Esophagus squamous epithelium (tissue), 5 donors: ENCODE results near the gene GRB2. TPM values are rescaled to one million over a fixed set of nuclear protein-coding genes. Genes with fewer than 3 reads are reported as not detected.

ENCODE experiments used
- DNase-seq: peaks from one replicate; lab custom pipeline; 2025; lab: John Stamatoyannopoulos, UW
- H3K27ac ChIP-seq, 4 donors: fragments of 200-600 bp; sonication (generic); one replicate each; pipeline ENCODE4 v1.5.1; 2016 to 2019; ENCODE audit warnings: mild to moderate bottlenecking in 1 of 4
- H3K27me3 ChIP-seq, 4 donors: fragments of 200-600 bp; sonication (generic); 1 replicate in 3 of 4; 2 replicates in 1 of 4; pipeline versions ENCODE4 v1.5.1 to v1.6.0; 2017 to 2021; ENCODE audit warnings: antibody characterized with exemption in 1 of 4
- H3K36me3 ChIP-seq, 3 donors: fragments of 200-600 bp; sonication (generic); one replicate each; pipeline ENCODE4 v1.5.1; 2016 to 2019
- H3K4me1 ChIP-seq, 3 donors: fragments of 200-600 bp; sonication (generic); one replicate each; pipeline ENCODE4 v1.5.1; 2017 to 2019
- H3K4me3 ChIP-seq, 4 donors: fragments of 200-600 bp; sonication (generic); 1 replicate in 3 of 4; 2 replicates in 1 of 4; pipeline ENCODE4 v1.5.1; 2016 to 2019; ENCODE audit warnings: mild to moderate bottlenecking in 2 of 4, moderate library complexity in 1 of 4
- H3K9me3 ChIP-seq, 3 donors: fragments of 200-600 bp; sonication (generic); one replicate each; pipeline ENCODE4 v1.5.1; 2016 to 2019
- POLR2A ChIP-seq, 4 donors: fragments of 450-650 bp; IDR thresholded peaks; one replicate each; pipeline ENCODE4 v1.6.1; 2017; ENCODE audit warnings: antibody characterized with exemption in 4 of 4, mild to moderate bottlenecking in 4 of 4, moderate library complexity in 3 of 4
- WGBS, 2 donors: methylation state at CpG; one replicate each; pipeline ENCODE4 v1.1.5; 2018; 5-methylcytosine and 5-hydroxymethylcytosine counted together
- intact Hi-C: fragments of 100-400 bp; cut with DNase I; formaldehyde crosslinking; loops from one replicate; pipeline ENCODE4 v1.15.0; 2022
- total RNA-seq, 4 donors: library from RNA; depleted of rRNA; stranded (reverse); fragments of >200 nt; gene quantifications; one replicate each; pipeline ENCODE4 v1.1.0, GENCODE V29; 2016
- TF ChIP-seq, protein P1 (sequence below), 6 experiments: fragments of 450-650 bp in 4 of 6; fragments of 200-600 bp in 2 of 6; sonication (generic) in 2 of 6; IDR thresholded peaks; one replicate each; pipeline ENCODE4 v1.5.1; 2016 to 2019; ENCODE audit warnings: antibody characterized with exemption in 6 of 6, mild to moderate bottlenecking in 4 of 6, moderate library complexity in 4 of 6
- donor health status: DM: yes; HTN: yes; CAD: no.

The GRB2 gene
- total RNA-seq, 4 donors from 2014 or later = 58.9 to 128 (median 107) TPM

- no peaks in the 10 kb centered on the region for H3K36me3 ChIP-seq
- H3K4me1 ChIP-seq = peaks cover 0 to 9% (median 0%) of the 10 kb centered on the region in 3 donors
- DNase-seq = no peak
- no peak for TF ChIP-seq POLR2A (IDR thresholded peaks at IDR 0.05)
- TF ChIP-seq, protein P1, sequence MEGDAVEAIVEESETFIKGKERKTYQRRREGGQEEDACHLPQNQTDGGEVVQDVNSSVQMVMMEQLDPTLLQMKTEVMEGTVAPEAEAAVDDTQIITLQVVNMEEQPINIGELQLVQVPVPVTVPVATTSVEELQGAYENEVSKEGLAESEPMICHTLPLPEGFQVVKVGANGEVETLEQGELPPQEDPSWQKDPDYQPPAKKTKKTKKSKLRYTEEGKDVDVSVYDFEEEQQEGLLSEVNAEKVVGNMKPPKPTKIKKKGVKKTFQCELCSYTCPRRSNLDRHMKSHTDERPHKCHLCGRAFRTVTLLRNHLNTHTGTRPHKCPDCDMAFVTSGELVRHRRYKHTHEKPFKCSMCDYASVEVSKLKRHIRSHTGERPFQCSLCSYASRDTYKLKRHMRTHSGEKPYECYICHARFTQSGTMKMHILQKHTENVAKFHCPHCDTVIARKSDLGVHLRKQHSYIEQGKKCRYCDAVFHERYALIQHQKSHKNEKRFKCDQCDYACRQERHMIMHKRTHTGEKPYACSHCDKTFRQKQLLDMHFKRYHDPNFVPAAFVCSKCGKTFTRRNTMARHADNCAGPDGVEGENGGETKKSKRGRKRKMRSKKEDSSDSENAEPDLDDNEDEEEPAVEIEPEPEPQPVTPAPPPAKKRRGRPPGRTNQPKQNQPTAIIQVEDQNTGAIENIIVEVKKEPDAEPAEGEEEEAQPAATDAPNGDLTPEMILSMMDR (IDR thresholded peaks at IDR 0.05) = no peak
- intact Hi-C loops = no loop called here
- H3K9me3 ChIP-seq = no peaks in the 10 kb centered on the region
- WGBS, 2 donors = 65 to 67% methylated on average over 9 of the region's 9 CpGs
- H3K27me3 ChIP-seq = no peaks in the 10 kb centered on the region
- no peak overlapping the region for H3K27ac ChIP-seq
- H3K4me3 ChIP-seq = no peak overlapping the region
Observed at GRCh38 chr17:75417054-75417580, 11.6 kb upstream of the GRB2 start.

DNA sequence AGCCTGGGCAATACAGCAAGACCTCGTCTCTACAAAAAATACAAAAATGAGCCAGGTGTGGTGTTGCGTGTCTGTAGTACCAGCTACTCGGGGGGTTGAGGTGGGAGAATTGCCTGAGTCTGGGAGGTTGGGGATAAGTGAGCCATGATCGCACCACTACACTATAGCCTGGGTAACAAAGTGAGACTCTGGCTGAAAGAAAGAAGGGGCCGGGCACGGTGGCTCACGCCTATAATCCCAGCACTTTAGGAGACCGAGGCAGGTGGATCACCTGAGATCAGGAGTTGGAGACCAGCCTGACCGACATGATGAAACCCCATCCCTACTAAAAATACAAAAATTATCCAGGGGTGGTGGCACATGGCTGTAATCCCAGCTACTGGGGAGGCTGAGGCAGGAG lies 10.5 kb upstream of the GRB2 start:
- H3K27me3 ChIP-seq = no peaks in the 10 kb centered on the region
- H3K4me1 ChIP-seq = peaks cover 0 to 9% (median 0%) of the 10 kb centered on the region in 3 donors
- 86 to 90% methylated on average over 9 of the region's 9 CpGs for WGBS, 2 donors
- H3K36me3 ChIP-seq = no peaks in the 10 kb centered on the region
- TF ChIP-seq, protein P1 (IDR thresholded peaks at IDR 0.05) = no peak
- no peak for TF ChIP-seq POLR2A (IDR thresholded peaks at IDR 0.05)
- H3K27ac ChIP-seq = no peak overlapping the region
- H3K9me3 ChIP-seq = no peaks in the 10 kb centered on the region
- intact Hi-C loops = no loop called here
- no peak for DNase-seq
- no peak overlapping the region for H3K4me3 ChIP-seq

GRCh38 chr17:75414488-75414887 lies 9.0 kb upstream of the GRB2 start:
- H3K27ac ChIP-seq = no peak overlapping the region
- no peaks in the 10 kb centered on the region for H3K9me3 ChIP-seq
- peaks cover 0 to 9% (median 0%) of the 10 kb centered on the region in 3 donors for H3K4me1 ChIP-seq
- no peak for DNase-seq
- H3K27me3 ChIP-seq = no peaks in the 10 kb centered on the region
- intact Hi-C loops = loop anchor here (5.0 kb wide), 1 partner anchor 92 kb away; no protein-coding TSS in a partner anchor
- TF ChIP-seq POLR2A (IDR thresholded peaks at IDR 0.05) = no peak
- TF ChIP-seq, protein P1 (IDR thresholded peaks at IDR 0.05) = no peak
- H3K36me3 ChIP-seq = no peaks in the 10 kb centered on the region
- 74 to 83% methylated on average over 1 of the region's 1 CpG for WGBS, 2 donors
- no peak overlapping the region for H3K4me3 ChIP-seq

DNA sequence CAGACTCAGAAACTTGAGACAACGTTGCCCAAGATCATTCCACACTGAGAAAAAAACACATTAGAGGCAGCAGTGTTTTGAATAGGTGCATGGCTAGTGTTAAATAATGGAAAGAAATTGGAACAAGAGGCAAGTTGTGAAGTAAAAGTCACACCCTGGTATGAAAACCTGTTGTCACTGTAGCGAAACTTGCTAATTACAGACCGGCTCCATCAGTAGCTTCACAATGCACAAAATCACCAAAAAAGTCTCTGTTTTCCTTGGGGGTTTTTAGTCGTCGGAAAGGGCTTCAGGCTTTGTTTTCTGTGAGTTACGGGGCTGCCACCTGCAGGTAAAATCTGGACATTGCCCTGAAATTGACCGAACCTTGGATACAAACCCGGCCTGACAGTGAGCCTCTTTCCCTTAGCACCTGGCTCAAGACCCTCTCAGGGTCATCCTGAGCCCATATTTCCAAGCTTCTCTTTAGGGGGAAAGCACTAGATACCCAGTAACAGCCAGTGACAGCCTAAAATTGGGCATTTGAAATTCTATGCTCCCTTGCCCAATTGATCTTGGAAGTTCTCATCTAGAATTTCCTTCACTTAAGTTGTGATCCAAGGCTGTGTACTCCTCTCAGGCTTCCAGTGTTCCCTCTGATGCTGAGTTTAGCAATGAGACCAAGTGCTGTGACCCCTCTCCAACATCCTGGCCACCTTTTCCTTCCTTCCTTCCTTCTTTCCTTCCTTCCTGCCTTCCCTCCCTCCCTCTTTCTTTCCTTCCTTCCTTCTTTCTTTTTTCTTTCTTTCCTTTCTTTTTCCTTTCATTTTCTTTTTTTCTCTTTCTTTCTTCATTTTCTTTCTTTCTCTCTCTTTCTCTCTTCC lies 7.2 kb upstream of the GRB2 start:
- DNase-seq = no peak
- Histone ChIP-seq H3K4me3 (peak overlapping the region in 3 of 4 donors; percentile 2 to 54 (median 15)), H3K27me3 (no peaks in the 10 kb centered on the region), H3K9me3 (no peaks in the 10 kb centered on the region), H3K36me3 (no peaks in the 10 kb centered on the region), H3K27ac (peak overlapping the region in 1 of 4 donors; percentile 30), H3K4me1 (peaks cover 0 to 9% (median 0%) of the 10 kb centered on the region in 3 donors)
- TF ChIP-seq, protein P1 (IDR thresholded peaks at IDR 0.05) = peak; percentile 50 to 91 (median 80)
- TF ChIP-seq POLR2A (IDR thresholded peaks at IDR 0.05) = no peak
- 0 to 1% methylated on average over 8 of the region's 8 CpGs for WGBS, 2 donors
- intact Hi-C loops = loop anchor here (5.0 kb wide), 1 partner anchor 90 kb away; no protein-coding TSS in a partner anchor
